GM19035 (cell line): ENCODE measurements around the gene OSM.

Experiments used
- ATAC-seq: cut with Tn5 transposase; IDR thresholded peaks from one replicate; pipeline ENCODE4 v1.9.1; 2021; ENCODE audit not compliant: unreplicated experiment

OSM gene

GRCh38 chr22:30212996-30213441, 53.6 kb downstream of the OSM start:
- no peak for ATAC-seq
